Endothelial cell of umbilical vein (primary cell): ENCODE data around the gene KLK3. TPM values are rescaled to one million over a fixed set of nuclear protein-coding genes. Genes with fewer than 3 reads are reported as not detected.

ENCODE experiments used
- BruUV-seq: library from RNA; stranded (reverse); fragments of 400-500 nt; replicated peaks from 2 replicates; lab custom pipeline; 2021; lab: Mats Ljungman, UMichigan
- CTCF ChIA-PET: fragments of 300-600, 350-600 bp; sonication (Branson Sonifier 250); formaldehyde crosslinking; loops from one replicate; lab custom pipeline; 2021; ENCODE audit warnings: antibody characterized with exemption, inconsistent platforms; lab: Charles Lee
- POLR2A ChIA-PET: fragments of 300-600, 350-600 bp; sonication (Branson Sonifier 250); formaldehyde crosslinking; loops from one replicate; lab custom pipeline; 2021; ENCODE audit warnings: antibody characterized with exemption, inconsistent platforms; lab: Charles Lee
- DNase-seq: peaks from one replicate; pipeline ENCODE4 v3.0.0-alpha.2; 2011; ENCODE audit warnings: low read depth, low spot score
- FAIRE-seq: peaks from 2 replicates; lab custom pipeline; 2011; peaks lifted over from hg19 to GRCh38; lab: Jason Lieb, UNC
- H2AFZ ChIP-seq: 2 replicates; pipeline ENCODE4 v1.6.0; 2012; ENCODE audit warnings: low read depth, low read length, control low read depth, inconsistent platforms
- H3K27ac ChIP-seq: 2 replicates; pipeline ENCODE4 v1.5.1; 2011; ENCODE audit warnings: low read depth, mild to moderate bottlenecking, control low read depth, low read length, moderate library complexity; ENCODE audit not compliant: insufficient read depth
- H3K27me3 ChIP-seq, 2 experiments: 2 replicates each; pipeline versions ENCODE4 v1.6.0 to v1.6.1; 2011; ENCODE audit warnings: low read length in 2 of 2, mixed read lengths in 1 of 2; ENCODE audit not compliant: control insufficient read depth in 2 of 2, insufficient read depth in 2 of 2
- H3K36me3 ChIP-seq, 2 experiments: 2 replicates in 1 of 2; 3 replicates in 1 of 2; pipeline ENCODE4 v1.5.1; 2011; ENCODE audit warnings: low read length in 2 of 2, mild to moderate bottlenecking in 1 of 2, moderate library complexity in 1 of 2; ENCODE audit not compliant: control insufficient read depth in 2 of 2, insufficient read depth in 2 of 2; ENCODE audit errors: extremely low read depth in 1 of 2
- H3K4me1 ChIP-seq: 3 replicates; pipeline ENCODE4 v1.5.1; 2011; ENCODE audit warnings: mild to moderate bottlenecking, low read length; ENCODE audit not compliant: control insufficient read depth, insufficient read depth; ENCODE audit errors: extremely low read depth
- H3K4me2 ChIP-seq: 2 replicates; pipeline ENCODE4 v1.6.1; 2011; ENCODE audit warnings: low read length, control low read depth, mixed read lengths; ENCODE audit not compliant: insufficient read depth
- H3K4me3 ChIP-seq, 3 experiments: fragments of 200-600 bp in 1 of 3; sonication (generic), shearing (Covaris generic) in 1 of 3; replicated peaks in 1 of 3; 2 replicates each; pipeline ENCODE4 v1.5.1; 2011 to 2016; ENCODE audit warnings: control low read depth in 3 of 3, low read length in 3 of 3, mild to moderate bottlenecking in 2 of 3, inconsistent platforms in 1 of 3, low read depth in 1 of 3, moderate library complexity in 1 of 3; ENCODE audit not compliant: insufficient read depth in 1 of 3
- H3K79me2 ChIP-seq: 2 replicates; pipeline ENCODE4 v1.6.0; 2012; ENCODE audit warnings: low read length, inconsistent platforms; ENCODE audit not compliant: control insufficient read depth, insufficient read depth
- H3K9ac ChIP-seq: replicated peaks from 2 replicates; pipeline ENCODE3; 2011; ENCODE audit warnings: low read length, control low read depth; ENCODE audit not compliant: insufficient read depth; ENCODE audit errors: extremely low read depth
- H3K9me1 ChIP-seq: replicated peaks from 3 replicates; pipeline ENCODE4 v1.6.0; 2011; ENCODE audit warnings: mild to moderate bottlenecking, low read length; ENCODE audit not compliant: control insufficient read depth, insufficient read depth; ENCODE audit errors: extremely low read depth
- H3K9me3 ChIP-seq: replicated peaks from 2 replicates; pipeline ENCODE4 v1.5.1; 2012; ENCODE audit warnings: low read length, inconsistent platforms; ENCODE audit not compliant: control insufficient read depth, insufficient read depth
- H4K20me1 ChIP-seq: replicated peaks from 2 replicates; pipeline ENCODE3; 2011; ENCODE audit warnings: mild to moderate bottlenecking, low read length; ENCODE audit not compliant: control insufficient read depth, insufficient read depth; ENCODE audit errors: extremely low read depth
- CTCF ChIP-seq, 2 donors: IDR thresholded peaks; 1 replicate in 1 of 2; 2 replicates in 1 of 2; pipeline ENCODE4 v1.5.1; 2011; ENCODE audit warnings: low read length in 2 of 2, mild to moderate bottlenecking in 2 of 2, moderate library complexity in 2 of 2, control low read depth in 1 of 2, inconsistent platforms in 1 of 2, low read depth in 1 of 2; ENCODE audit not compliant: insufficient read depth in 1 of 2; ENCODE audit errors: extremely low read depth in 1 of 2
- EZH2 ChIP-seq: IDR thresholded peaks from 2 replicates; pipeline ENCODE4 v1.6.1; 2012; ENCODE audit warnings: borderline replicate concordance, low read depth, mild to moderate bottlenecking, moderate library complexity, low read length, inconsistent platforms; ENCODE audit not compliant: severe bottlenecking
- FOS ChIP-seq: IDR thresholded peaks from 2 replicates; pipeline ENCODE4 v1.6.1; 2011; ENCODE audit warnings: mild to moderate bottlenecking, low read length, moderate library complexity, borderline replicate concordance; ENCODE audit not compliant: insufficient read depth
- GATA2 ChIP-seq: IDR thresholded peaks from 2 replicates; pipeline ENCODE4 v1.7.0; 2011; ENCODE audit warnings: low read depth, mild to moderate bottlenecking, moderate library complexity, mixed read lengths, low read length; ENCODE audit not compliant: insufficient read length, insufficient read depth
- JUN ChIP-seq: IDR thresholded peaks from 2 replicates; pipeline ENCODE4 v1.6.1; 2011; ENCODE audit warnings: borderline replicate concordance, low read depth; ENCODE audit not compliant: insufficient read length, insufficient read depth
- MYC ChIP-seq: IDR thresholded peaks from one replicate; pipeline ENCODE4 v1.6.1; 2011; ENCODE audit warnings: mild to moderate bottlenecking, low read depth, low read length
- POLR2A ChIP-seq: IDR thresholded peaks from 2 replicates; pipeline ENCODE4 v1.6.1; 2012; ENCODE audit warnings: low read depth, mild to moderate bottlenecking, control low read depth, low read length
- POLR2AphosphoS5 ChIP-seq: IDR thresholded peaks from 2 replicates; pipeline ENCODE4 v1.6.1; 2012; ENCODE audit warnings: low read depth, mild to moderate bottlenecking, control low read depth, low read length, moderate library complexity; ENCODE audit not compliant: insufficient read depth
- dilution Hi-C: fragments of 300-500 bp; cut with MboI; formaldehyde crosslinking; loops from one replicate; pipeline ENCODE4 v1.15.0; 2019; ENCODE audit warnings: low sequenced_read_pairs; ENCODE audit not compliant: extremely low pct_ligation_motif_present
- intact Hi-C: fragments of 100-400 bp; cut with micrococcal nuclease; formaldehyde crosslinking; loops from one replicate; pipeline ENCODE4 v1.10.0; 2022
- polyA plus RNA-seq, 4 experiments: library from polyadenylated mRNA; depleted of rRNA in 3 of 4; stranded (reverse) in 3 of 4; unstranded in 1 of 4; fragments of >200 nt; gene quantifications; 2 replicates each; pipeline versions ENCODE4 v1.2.1 to v1.2.3, GENCODE V29; 2011 to 2012; ENCODE audit warnings: missing spikeins in 1 of 4
- total RNA-seq: library from RNA; stranded (reverse); gene quantifications from 2 replicates; pipeline ENCODE4 v1.2.3, GENCODE V29; 2021
- TF ChIP-seq, protein P1 (sequence below): IDR thresholded peaks from 2 replicates; pipeline ENCODE4 v1.6.1; 2011; ENCODE audit not compliant: insufficient read depth, insufficient read length

Gene KLK3
- total and polyA plus RNA-seq, 2 donors (not counting 3 experiments of a cell fraction or from before 2014, with no cell fraction given), result not detected

- Histone ChIP-seq H3K9ac (no peak overlapping the region), H3K27me3 (no peaks in the 10 kb centered on the region), H3K4me1 (peaks cover 2% of the 10 kb centered on the region), H3K36me3 (no peaks in the 10 kb centered on the region), H3K9me3 (no peaks in the 10 kb centered on the region), H3K9me1 (no peaks in the 10 kb centered on the region), H3K4me3 (no peak overlapping the region), H4K20me1 (no peaks in the 10 kb centered on the region), H2AFZ (no peak overlapping the region), H3K4me2 (no peak overlapping the region), H3K79me2 (no peaks in the 10 kb centered on the region), H3K27ac (no peak overlapping the region)
- POLR2A ChIA-PET, result no interaction called here
- intact Hi-C loops, result no loop called here
- DNase-seq (no peak), FAIRE-seq (no peak)
- dilution Hi-C loops, result no loop called here
- no peak for TF ChIP-seq POLR2A
- TF ChIP-seq GATA2, result no peak
- BruUV-seq, result no TSS peak
- CTCF ChIA-PET, result interaction anchor here (0.5 kb wide), 1 partner anchor 23 kb away, joined by 3 read pairs; no protein-coding TSS in a partner anchor
Measured at GRCh38 chr19:50830266-50831025, 24.3 kb upstream of the KLK3 start.

GRCh38 chr19:50831026-50831396, 23.7 kb upstream of the KLK3 start:
- H3K9ac ChIP-seq, result no peak overlapping the region
- H3K4me1 ChIP-seq, result peaks cover 4% of the 10 kb centered on the region
- H2AFZ ChIP-seq, result no peak overlapping the region
- ChIA-PET CTCF (no interaction called here), POLR2A (no interaction called here)
- no peaks in the 10 kb centered on the region for H3K9me1 ChIP-seq
- no peak for FAIRE-seq
- no peak overlapping the region for H3K27ac ChIP-seq
- intact Hi-C loops (no loop called here), dilution Hi-C loops (no loop called here)
- BruUV-seq, result no TSS peak
- H3K4me3 ChIP-seq, result no peak overlapping the region
- DNase-seq, result no peak
- H3K9me3 ChIP-seq, result no peaks in the 10 kb centered on the region
- no peaks in the 10 kb centered on the region for H3K27me3 ChIP-seq
- no peak for TF ChIP-seq POLR2A
- TF ChIP-seq GATA2, result no peak
- TF ChIP-seq POLR2AphosphoS5, result no peak
- TF ChIP-seq CTCF (IDR thresholded peaks at IDR 0.05; ENCODE audit: extremely low read depth in 1 of 2, insufficient read depth in 1 of 2, low read depth in 1 of 2, low read length in 2 of 2), result no peak
- no peak for TF ChIP-seq EZH2
- TF ChIP-seq, protein P1, sequence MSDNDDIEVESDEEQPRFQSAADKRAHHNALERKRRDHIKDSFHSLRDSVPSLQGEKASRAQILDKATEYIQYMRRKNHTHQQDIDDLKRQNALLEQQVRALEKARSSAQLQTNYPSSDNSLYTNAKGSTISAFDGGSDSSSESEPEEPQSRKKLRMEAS, result no peak
- TF ChIP-seq JUN, result no peak
- TF ChIP-seq FOS, result no peak
- TF ChIP-seq MYC, result no peak
- H3K4me2 ChIP-seq, result no peak overlapping the region
- H4K20me1 ChIP-seq, result no peaks in the 10 kb centered on the region
- H3K79me2 ChIP-seq, result no peaks in the 10 kb centered on the region
- no peaks in the 10 kb centered on the region for H3K36me3 ChIP-seq
